Measurements from ENCODE around the gene SNTG2.

The SNTG2 gene

DNA sequence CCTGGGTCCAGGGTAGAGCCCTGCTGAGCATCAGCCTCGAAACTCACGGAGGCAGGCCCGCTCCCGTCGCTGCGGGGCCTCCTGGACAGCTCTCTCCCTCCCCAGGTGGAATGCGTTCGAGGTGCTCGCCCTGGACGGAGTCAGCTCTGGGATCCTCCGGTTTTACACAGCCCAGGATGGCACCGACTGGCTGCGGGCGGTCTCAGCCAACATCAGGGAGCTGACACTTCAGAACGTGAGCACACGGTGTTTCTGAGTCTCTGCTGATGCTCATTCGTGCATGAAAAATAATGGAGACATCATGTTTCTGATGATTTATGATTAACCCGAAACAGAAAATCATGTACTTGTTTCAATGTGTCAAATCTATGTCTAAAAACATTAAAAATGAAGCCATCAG, 287.1 kb downstream of the SNTG2 start:
- no peak for DNase-seq (ENCODE audit: low read depth)

GRCh38 chr2:1238598-1239138, 288.0 kb downstream of the SNTG2 start:
- no peak for DNase-seq (ENCODE audit: low read depth)

DNA sequence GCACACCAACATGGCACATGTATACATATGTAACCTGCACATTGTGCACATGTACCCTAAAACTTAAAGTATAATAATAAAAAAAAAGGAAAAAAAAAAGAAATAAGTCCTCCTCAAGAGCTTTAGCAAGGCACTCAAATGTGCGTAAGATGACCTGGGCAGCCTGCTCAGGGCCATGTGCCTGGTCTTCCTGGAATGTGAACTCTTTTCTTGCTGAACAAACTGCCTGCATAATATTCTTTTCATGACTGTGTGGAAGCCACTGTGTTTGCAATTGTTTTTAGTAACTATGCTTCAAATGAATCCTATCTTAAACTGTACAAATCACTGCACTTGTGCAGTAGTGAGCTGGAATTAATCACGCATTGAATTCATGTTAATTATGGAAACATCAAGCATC, 294.5 kb downstream of the SNTG2 start:
- DNase-seq (ENCODE audit: low read depth): no peak

- no peak for DNase-seq (ENCODE audit: low read depth)
Observed at GRCh38 chr2:1246239-1246638, 295.6 kb downstream of the SNTG2 start.

- DNase-seq (ENCODE audit: low read depth): no peak
Observed at GRCh38 chr2:1246991-1247390, 296.3 kb downstream of the SNTG2 start.

- DNase-seq (ENCODE audit: low read depth): no peak
Observed at GRCh38 chr2:1248187-1248586, 297.5 kb downstream of the SNTG2 start.

- DNase-seq (ENCODE audit: low read depth): no peak
Observed at GRCh38 chr2:1249897-1250687, 299.4 kb downstream of the SNTG2 start.

GRCh38 chr2:1251520-1251919, 300.9 kb downstream of the SNTG2 start:
- no peak for DNase-seq (ENCODE audit: low read depth)

DNA sequence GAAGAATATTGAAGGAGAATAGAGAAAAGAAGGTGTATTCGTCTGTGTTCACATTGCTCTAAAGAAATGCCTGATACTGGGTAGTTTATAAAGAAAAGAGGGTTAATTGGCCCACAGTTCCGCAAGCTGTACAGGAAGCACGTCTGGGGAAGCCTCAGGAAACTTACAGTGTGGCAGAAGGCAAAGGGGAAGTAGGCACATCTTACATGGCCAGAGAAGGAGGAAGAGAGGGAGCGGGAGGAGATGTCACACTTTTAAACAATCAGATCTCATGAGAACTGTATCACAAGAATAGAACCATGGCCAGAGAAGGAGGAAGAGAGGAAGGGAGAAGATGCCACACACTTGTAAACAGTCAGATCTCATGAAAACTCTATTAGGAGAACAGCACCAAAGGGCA, 303.0 kb downstream of the SNTG2 start:
- DNase-seq (ENCODE audit: low read depth): no peak

GRCh38 chr2:1254662-1255343, 304.2 kb downstream of the SNTG2 start:
- DNase-seq (ENCODE audit: low read depth): no peak

- no peak for DNase-seq (ENCODE audit: low read depth)
Observed at GRCh38 chr2:1256632-1257324, 306.1 kb downstream of the SNTG2 start.

- no peak for DNase-seq (ENCODE audit: low read depth)
Observed at GRCh38 chr2:1257334-1257733, 306.7 kb downstream of the SNTG2 start.

DNA sequence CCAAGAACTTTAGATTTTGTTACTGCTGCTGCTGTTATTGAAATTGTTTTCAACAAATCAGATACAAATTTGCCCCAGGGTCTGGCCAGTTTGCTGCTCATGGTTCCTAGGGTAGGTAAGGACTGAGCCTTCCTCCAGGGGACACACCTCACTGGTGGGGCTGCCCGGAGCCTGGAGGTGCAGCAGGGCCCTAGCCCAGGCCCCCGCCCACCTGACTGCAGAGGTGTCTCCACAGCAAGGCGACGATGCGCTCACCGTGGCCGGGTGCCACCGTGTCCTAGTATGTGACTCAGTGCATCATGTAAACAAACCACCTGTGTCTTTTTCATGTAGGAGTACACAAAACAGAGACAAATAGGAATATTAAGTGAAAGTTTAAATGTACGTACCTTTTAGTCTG, 309.1 kb downstream of the SNTG2 start:
- no peak for DNase-seq (ENCODE audit: low read depth)

DNA sequence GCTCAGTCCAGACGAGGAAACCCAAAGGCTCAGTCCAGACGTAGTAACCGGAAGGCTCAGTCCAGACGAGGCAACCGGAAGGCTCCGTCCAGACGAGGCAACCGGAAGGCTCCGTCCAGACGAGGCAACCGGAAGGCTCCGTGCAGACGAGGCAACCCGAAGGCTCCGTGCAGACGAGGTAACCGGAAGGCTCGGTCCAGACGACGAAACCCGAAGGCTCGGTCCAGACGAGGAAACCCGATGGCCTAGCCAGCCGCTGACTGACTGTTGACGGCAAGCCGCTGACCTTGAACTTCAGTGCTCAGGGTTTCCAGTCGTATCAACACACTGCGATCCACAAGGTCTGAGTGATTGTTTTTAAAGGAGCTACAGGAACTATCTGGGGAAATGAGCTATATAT, 312.0 kb downstream of the SNTG2 start:
- DNase-seq (ENCODE audit: low read depth): no peak

- no peak for DNase-seq (ENCODE audit: low read depth)
Observed at GRCh38 chr2:1265454-1265853, 314.8 kb downstream of the SNTG2 start.

GRCh38 chr2:1266351-1266750, 315.7 kb downstream of the SNTG2 start:
- DNase-seq (ENCODE audit: low read depth): no peak

GRCh38 chr2:1268034-1268433, 317.4 kb downstream of the SNTG2 start:
- DNase-seq (ENCODE audit: low read depth): no peak

DNA sequence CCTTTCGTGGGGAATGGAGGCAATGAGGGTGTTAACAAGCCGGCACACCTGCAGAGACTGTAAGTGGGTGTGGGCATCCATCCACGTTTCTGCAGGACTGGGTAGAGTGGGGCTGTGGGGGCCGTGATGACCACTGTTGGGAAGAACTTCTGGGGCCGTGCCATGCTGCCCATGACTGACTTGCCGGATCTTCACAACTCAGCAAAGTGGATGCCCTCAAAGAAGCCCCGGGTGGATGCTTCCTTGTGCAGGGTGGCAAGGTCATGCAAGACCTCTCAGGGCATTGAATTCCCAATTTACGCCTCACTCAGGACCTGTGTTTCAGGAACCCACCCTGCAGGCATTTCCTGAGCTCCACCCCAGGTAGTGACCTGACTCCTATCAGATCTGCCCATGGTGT, 319.2 kb downstream of the SNTG2 start:
- DNase-seq (ENCODE audit: low read depth): no peak

GRCh38 chr2:1272835-1273234, 322.2 kb downstream of the SNTG2 start:
- DNase-seq (ENCODE audit: low read depth): no peak

DNA sequence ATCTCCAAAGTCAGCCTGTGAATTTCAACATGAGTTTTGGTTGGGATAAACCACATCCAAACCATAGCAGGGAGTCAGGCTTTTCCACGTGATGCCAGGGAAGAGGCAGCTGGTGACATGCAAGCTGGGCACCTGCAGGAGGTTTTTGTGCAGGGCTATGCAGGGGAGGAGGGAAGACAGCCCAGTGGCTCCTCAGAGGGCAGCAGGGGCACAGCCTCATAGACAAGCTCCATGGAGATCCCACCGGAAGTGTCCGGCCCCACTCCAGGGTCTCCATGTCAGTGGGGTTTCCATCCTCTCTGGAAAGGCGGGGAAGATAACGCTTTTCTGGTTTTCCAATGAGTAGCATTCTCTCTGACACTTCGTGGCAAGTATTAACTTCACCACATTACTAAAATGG, 327.0 kb downstream of the SNTG2 start:
- no peak for DNase-seq (ENCODE audit: low read depth)

- no peak for DNase-seq (ENCODE audit: low read depth)
Observed at GRCh38 chr2:1278125-1278524, 327.5 kb downstream of the SNTG2 start.

DNA sequence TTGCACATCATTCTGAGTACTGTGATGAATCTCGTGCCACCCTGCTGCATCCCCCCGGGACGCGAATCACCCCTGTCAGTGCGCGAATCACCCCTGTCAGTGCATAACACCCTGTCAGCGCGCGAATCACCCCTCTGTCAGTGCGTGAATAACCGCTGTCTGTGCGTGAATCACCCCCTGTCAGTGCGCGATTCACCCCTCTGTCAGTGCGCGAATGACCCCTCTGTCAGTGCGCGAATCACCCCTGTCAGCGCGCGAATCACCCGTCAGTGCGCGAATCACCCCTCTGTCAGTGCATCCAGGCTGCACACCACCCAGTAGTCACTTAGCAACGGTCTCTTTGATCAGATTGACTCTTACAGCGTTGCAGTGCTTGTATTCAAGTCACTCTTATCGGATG, 328.2 kb downstream of the SNTG2 start:
- DNase-seq (ENCODE audit: low read depth): no peak

- DNase-seq (ENCODE audit: low read depth): no peak
Observed at GRCh38 chr2:1282552-1282951, 331.9 kb downstream of the SNTG2 start.

Measured in non-pigmented ciliary epithelial cell (primary cell).